Endodermal cell (in vitro differentiated cells): ENCODE measurements around the gene PAPOLB. TPM values are rescaled to one million over a fixed set of nuclear protein-coding genes. Genes with fewer than 3 reads are reported as not detected.

Source experiments
- DNase-seq: peaks from one replicate; pipeline ENCODE4 v3.0.0-alpha.2; 2017
- H3K27ac ChIP-seq: 2 replicates; pipeline ENCODE4 v1.5.1; 2013; ENCODE audit warnings: mild to moderate bottlenecking, low read depth, low read length, moderate library complexity
- H3K27me3 ChIP-seq: 2 replicates; pipeline ENCODE4 v1.6.1; 2013; ENCODE audit warnings: mild to moderate bottlenecking, low read length, moderate library complexity; ENCODE audit not compliant: insufficient read depth, control insufficient read depth, poor library complexity, severe bottlenecking
- H3K36me3 ChIP-seq: 2 replicates; pipeline ENCODE4 v1.7.0; 2013; ENCODE audit warnings: mild to moderate bottlenecking, low read length, moderate library complexity; ENCODE audit not compliant: control insufficient read depth, insufficient read depth
- H3K4me1 ChIP-seq: one replicate; pipeline ENCODE4 v1.7.0; 2013; ENCODE audit warnings: low read length; ENCODE audit not compliant: control insufficient read depth, insufficient read depth
- H3K4me3 ChIP-seq: 2 replicates; pipeline ENCODE4 v1.5.1; 2013; ENCODE audit warnings: mild to moderate bottlenecking, low read length, moderate library complexity
- H3K9ac ChIP-seq: 2 replicates; pipeline ENCODE4 v1.6.1; 2013; ENCODE audit warnings: mild to moderate bottlenecking, low read length, moderate library complexity; ENCODE audit not compliant: poor library complexity, severe bottlenecking; ENCODE audit errors: extremely low read depth
- H3K9me3 ChIP-seq: 2 replicates; pipeline ENCODE4 v1.6.1; 2013; ENCODE audit warnings: mild to moderate bottlenecking, low read length, moderate library complexity; ENCODE audit not compliant: control insufficient read depth
- H3K27ac Mint-ChIP-seq: 2 replicates; pipeline ENCODE4 v1.8.0; 2020; ENCODE audit warnings: mixed read lengths
- H3K27me3 Mint-ChIP-seq: 2 replicates; pipeline ENCODE4 v1.8.0; 2021; ENCODE audit warnings: mild to moderate bottlenecking, mixed read lengths; ENCODE audit not compliant: insufficient read depth
- H3K36me3 Mint-ChIP-seq: 2 replicates; pipeline ENCODE4 v1.8.0; 2020; ENCODE audit warnings: low read depth, mixed read lengths
- H3K4me1 Mint-ChIP-seq: 2 replicates; pipeline ENCODE4 v1.8.0; 2020; ENCODE audit warnings: mixed read lengths
- H3K4me3 Mint-ChIP-seq: 2 replicates; pipeline ENCODE4 v1.8.0; 2020; ENCODE audit warnings: mild to moderate bottlenecking, moderate library complexity, mixed read lengths
- H3K9me3 Mint-ChIP-seq: 2 replicates; pipeline ENCODE4 v1.8.0; 2020; ENCODE audit warnings: mild to moderate bottlenecking, mixed read lengths
- WGBS, 2 experiments: methylation state at CpG; one replicate each; pipeline versions ENCODE4 v1.1.5 to v1.1.7; 2013; ENCODE audit warnings: missing lambda C conversion rate in 2 of 2, mixed read lengths in 1 of 2; ENCODE audit not compliant: insufficient coverage in 1 of 2, insufficient read length in 1 of 2; 5-methylcytosine and 5-hydroxymethylcytosine counted together
- total RNA-seq, 2 donors: library from RNA; stranded (reverse); fragmentation: NEBNext Ultra II Directional in 1 of 2; extraction: Animal tissue kit (Norgen Biotek cat#: 25700) in 1 of 2; gene quantifications; 2 replicates in 1 of 2; 3 replicates in 1 of 2; pipeline ENCODE4 v1.2.1, GENCODE V29; 2021
- TF ChIP-seq, protein P1 (sequence below): fragments of 200-600 bp; sonication (generic); conservative IDR thresholded peaks from 2 replicates; pipeline ENCODE4 v1.5.0; 2021; ENCODE audit warnings: antibody characterized with exemption, mild to moderate bottlenecking

PAPOLB gene
- total RNA-seq, 2 donors from 2014 or later, result 1.2 to 1.8 TPM

DNA sequence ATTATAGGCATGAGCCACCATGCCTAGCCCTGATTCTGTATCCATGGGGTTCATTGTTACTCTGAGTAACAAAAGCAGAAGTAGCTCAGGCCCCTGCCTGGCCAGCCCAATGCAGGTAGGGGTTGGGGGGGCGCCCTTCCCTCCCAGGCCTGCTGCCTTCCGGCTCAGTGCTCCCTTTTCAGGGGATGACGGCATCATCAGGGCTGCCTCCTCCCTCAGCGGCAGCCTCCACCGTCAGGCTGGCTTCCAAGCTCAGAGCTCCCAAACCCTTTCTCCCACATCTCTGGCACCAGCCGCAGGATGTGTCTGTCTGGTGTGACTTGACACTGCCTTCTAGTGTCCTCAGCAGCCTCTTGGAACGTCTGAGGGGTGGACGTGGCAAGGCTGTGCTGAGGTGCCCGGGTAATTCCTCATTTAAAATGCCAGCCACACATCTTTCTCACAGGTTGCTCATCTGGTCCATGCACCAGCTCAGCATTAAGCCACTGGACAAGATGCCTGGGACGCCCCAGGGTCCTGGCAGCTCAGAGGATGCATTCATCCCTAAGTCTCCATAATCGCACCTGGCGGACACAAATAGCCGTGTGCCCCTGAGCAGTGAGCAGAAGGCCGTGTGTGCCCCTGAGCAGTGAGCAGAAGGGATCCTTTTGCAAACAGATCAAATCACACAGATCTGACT is 38.2 kb downstream of the PAPOLB start:
- H3K27ac ChIP-seq, result no peak overlapping the region
- H3K4me1 ChIP-seq, result no peaks in the 10 kb centered on the region
- no peaks in the 10 kb centered on the region for H3K36me3 ChIP-seq
- H3K4me3 ChIP-seq, result no peak overlapping the region
- Mint-ChIP-seq H3K9me3 (no peaks in the 10 kb centered on the region), H3K4me3 (no peak overlapping the region), H3K4me1 (no peaks in the 10 kb centered on the region), H3K36me3 (peaks cover 18% of the 10 kb centered on the region), H3K27me3 (no peaks in the 10 kb centered on the region), H3K27ac (no peak overlapping the region)
- H3K9ac ChIP-seq, result no peak overlapping the region
- TF ChIP-seq, protein P1, sequence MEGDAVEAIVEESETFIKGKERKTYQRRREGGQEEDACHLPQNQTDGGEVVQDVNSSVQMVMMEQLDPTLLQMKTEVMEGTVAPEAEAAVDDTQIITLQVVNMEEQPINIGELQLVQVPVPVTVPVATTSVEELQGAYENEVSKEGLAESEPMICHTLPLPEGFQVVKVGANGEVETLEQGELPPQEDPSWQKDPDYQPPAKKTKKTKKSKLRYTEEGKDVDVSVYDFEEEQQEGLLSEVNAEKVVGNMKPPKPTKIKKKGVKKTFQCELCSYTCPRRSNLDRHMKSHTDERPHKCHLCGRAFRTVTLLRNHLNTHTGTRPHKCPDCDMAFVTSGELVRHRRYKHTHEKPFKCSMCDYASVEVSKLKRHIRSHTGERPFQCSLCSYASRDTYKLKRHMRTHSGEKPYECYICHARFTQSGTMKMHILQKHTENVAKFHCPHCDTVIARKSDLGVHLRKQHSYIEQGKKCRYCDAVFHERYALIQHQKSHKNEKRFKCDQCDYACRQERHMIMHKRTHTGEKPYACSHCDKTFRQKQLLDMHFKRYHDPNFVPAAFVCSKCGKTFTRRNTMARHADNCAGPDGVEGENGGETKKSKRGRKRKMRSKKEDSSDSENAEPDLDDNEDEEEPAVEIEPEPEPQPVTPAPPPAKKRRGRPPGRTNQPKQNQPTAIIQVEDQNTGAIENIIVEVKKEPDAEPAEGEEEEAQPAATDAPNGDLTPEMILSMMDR, result no peak
- 93% methylated on average over 11 to 14 of the region's 14 CpGs for WGBS, 2 experiments
- DNase-seq, result no peak
- H3K27me3 ChIP-seq, result no peaks in the 10 kb centered on the region
- no peaks in the 10 kb centered on the region for H3K9me3 ChIP-seq

DNA sequence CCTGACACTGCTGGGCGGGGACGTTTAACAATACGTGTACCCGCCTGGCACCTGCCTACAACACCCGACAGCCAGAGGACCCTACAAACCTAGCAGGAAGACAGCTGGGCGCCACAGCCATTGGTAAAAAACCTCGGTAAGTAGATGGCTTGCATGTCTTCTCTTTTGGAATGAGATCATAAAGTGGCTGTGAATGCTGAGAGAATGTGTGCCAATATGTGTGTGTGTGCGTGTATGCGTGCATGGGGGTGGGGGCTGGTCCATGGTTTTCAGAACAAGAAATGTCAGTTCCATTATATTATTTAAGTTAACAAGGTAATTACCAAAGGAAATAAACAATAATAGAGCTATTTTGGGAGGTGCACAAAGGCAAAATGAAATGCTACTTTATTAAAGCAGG is 39.2 kb downstream of the PAPOLB start:
- Mint-ChIP-seq H3K36me3 (peaks cover 11% of the 10 kb centered on the region), H3K4me1 (no peaks in the 10 kb centered on the region), H3K4me3 (no peak overlapping the region), H3K9me3 (no peaks in the 10 kb centered on the region), H3K27ac (peak overlapping the region; percentile 27), H3K27me3 (no peaks in the 10 kb centered on the region)
- Histone ChIP-seq H3K4me3 (no peak overlapping the region), H3K36me3 (no peaks in the 10 kb centered on the region), H3K4me1 (no peaks in the 10 kb centered on the region), H3K27ac (no peak overlapping the region), H3K9me3 (no peaks in the 10 kb centered on the region), H3K27me3 (no peaks in the 10 kb centered on the region), H3K9ac (no peak overlapping the region)
- no peak for DNase-seq
- TF ChIP-seq, protein P1, result no peak
- 80 to 93% methylated on average over 1 to 8 of the region's 9 CpGs for WGBS, 2 experiments

DNA sequence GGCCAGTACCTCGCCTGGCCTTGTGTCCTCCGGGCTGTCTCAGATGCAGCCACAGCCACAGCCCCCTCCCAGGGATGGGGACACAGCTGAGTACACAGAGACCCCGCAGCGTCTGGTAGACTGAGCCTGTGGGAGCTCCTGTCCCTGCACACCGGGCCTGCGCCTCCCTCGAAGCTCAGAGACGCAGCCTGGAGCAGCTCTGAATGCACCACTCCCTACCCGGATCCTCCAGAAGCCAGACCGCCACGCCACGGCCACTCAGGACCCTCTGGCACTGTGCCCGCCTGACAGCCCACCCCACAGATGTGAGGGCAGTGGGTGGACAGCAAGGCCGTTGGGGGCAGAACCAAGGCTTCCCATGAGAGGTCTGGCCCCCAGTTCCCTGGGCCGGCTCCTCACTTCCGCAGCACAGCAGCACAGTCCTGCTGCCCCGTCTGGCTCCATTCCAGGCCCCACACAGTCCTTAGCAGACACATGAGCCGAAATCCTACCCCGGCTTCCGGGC is 40.8 kb downstream of the PAPOLB start:
- no peak overlapping the region for H3K4me3 ChIP-seq
- 85 to 92% methylated on average over 8 to 20 of the region's 20 CpGs for WGBS, 2 experiments
- no peaks in the 10 kb centered on the region for H3K27me3 Mint-ChIP-seq
- no peak for DNase-seq
- H3K9me3 ChIP-seq, result no peaks in the 10 kb centered on the region
- H3K9me3 Mint-ChIP-seq, result no peaks in the 10 kb centered on the region
- H3K4me3 Mint-ChIP-seq, result no peak overlapping the region
- H3K36me3 Mint-ChIP-seq, result peaks cover 4% of the 10 kb centered on the region
- H3K4me1 Mint-ChIP-seq, result no peaks in the 10 kb centered on the region
- H3K36me3 ChIP-seq, result no peaks in the 10 kb centered on the region
- TF ChIP-seq, protein P1, result no peak
- H3K9ac ChIP-seq, result no peak overlapping the region
- H3K27ac ChIP-seq, result no peak overlapping the region
- H3K27ac Mint-ChIP-seq, result peak overlapping the region; percentile 35
- no peaks in the 10 kb centered on the region for H3K4me1 ChIP-seq
- H3K27me3 ChIP-seq, result no peaks in the 10 kb centered on the region
